GM21390 (cell line): ENCODE data around the gene SLC2A6.

Source experiments
- ATAC-seq: cut with Tn5 transposase; IDR thresholded peaks from one replicate; pipeline ENCODE4 v1.9.1; 2021; ENCODE audit not compliant: unreplicated experiment

Gene SLC2A6

DNA sequence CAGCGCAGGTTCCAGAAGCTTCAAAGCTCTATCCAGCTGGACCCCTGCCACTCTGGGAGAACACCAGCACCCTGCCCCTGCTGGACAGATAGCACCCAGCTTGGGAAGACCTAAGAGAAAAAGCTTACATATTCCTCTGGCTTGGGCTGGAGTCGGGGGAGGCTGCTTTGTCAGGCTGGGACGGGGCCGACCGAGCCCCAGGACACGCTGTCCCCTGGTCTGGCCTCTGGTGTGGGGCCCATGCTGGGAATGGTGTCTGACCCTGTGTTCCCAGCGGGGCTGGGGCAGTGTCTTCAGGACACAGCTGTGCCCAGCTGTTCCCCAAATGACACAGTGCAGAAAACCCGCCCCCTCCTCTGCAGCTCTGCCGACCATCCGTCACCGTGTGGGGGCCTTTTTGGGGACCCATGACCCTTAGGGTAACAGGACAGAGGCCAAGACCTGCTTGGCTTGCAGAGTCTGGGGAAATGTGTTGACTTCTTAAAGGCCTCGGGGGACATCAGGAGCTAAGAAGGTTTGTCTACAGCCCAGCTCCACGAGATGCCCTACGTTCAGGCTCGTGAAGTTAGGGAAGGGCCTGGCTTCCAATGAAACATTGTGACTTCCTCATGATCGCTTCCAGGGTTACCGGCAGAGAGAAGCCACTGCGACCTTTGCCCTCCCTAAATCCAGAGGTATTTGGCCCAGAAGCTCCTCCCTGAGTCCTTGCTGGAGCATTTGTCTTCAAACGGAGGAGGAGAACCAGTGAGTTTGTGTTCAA lies 20.4 kb upstream of the SLC2A6 start:
- ATAC-seq: no peak

DNA sequence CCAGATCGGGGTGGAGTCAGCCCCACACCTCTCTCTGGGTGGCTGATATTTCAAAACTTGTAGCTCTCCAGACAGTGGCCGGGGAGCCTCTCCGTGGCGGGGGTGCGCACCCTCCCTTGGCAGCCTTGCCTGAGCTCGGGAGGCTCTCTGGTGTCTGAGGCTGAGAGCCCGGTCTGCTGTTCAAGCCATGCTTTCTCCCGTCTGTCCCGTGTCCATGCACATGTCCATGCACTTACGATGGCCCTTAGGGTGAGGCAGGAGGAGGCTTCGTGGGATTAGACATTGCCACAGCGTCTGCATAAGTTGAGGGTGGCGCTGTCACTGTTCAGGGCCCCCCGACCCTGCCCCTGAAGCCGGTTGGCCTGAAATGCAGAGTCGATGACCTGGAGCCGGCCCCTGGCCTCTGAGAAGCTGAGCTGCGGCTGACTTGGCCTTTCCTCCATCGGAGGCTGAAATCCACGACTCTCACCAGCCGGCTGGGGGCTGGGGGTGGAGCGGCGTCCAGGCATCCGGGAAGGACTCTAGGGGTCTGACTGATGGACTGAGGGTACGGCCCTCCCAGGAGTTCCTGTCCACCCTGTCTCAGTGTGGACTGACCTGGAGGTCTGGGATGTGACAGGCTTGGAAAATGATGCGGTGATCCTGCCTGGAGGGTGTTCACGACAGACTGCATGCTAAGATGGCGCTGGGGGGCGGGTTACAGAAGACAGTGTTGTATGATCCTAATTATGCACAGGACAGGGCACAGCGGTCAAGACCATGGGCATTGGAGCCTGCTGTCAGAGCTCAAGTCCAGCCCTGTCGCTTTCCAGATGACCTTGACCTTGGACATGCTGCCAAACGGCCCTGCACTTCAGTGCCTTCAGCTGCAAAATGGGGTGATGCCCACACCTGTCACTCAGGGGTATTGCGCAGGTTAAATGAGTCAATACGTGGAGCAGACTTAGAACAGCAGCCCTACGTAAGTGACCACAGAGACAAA lies 18.3 kb upstream of the SLC2A6 start:
- ATAC-seq: no peak

DNA sequence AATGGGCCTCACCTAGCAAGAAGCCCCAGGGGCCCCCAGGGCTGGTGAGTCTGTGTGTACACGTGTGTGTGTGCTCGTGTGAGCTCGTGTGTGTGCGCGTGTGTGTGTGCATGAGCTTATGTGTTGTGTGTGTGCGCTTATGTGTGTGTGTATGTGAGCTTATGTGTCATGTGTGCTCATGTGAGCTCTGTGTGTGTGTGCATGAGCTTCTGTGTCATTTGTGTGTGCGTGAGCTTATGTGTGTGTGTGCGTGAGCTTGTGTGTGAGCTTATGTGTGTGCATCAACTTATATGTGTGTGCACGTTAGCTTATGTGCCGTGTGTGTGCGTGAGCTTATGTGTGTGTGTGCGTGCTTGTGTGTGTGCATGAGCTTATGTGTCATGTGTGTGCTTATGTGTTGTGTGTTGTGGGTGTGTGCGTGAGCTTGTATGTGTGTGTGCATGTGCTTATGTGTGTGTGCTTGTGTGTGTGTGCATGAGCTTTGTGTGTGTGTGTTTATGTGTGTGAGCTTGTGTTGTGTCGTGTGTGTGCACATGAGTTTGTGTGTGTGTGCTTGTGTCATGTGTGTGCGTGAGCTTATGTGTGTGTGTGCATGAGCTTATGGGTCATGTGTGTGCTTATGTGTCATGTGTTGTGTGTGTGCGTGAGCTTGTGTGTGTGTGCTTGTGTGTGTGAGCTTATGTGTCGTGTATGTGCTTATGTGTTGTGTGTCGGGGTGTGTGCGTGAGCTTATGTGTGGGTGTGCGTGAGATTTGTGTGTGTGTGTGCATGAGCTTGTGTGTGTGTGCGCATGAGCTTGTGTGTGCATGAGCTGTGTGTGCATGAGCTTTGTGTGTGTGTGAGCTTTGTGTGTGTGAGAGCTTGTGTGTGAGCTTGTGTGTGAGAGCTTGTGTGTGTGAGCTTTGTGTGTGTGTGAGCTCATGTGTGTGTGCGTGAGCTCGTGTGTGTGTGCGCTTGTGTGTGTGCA lies 16.7 kb upstream of the SLC2A6 start:
- no peak for ATAC-seq

DNA sequence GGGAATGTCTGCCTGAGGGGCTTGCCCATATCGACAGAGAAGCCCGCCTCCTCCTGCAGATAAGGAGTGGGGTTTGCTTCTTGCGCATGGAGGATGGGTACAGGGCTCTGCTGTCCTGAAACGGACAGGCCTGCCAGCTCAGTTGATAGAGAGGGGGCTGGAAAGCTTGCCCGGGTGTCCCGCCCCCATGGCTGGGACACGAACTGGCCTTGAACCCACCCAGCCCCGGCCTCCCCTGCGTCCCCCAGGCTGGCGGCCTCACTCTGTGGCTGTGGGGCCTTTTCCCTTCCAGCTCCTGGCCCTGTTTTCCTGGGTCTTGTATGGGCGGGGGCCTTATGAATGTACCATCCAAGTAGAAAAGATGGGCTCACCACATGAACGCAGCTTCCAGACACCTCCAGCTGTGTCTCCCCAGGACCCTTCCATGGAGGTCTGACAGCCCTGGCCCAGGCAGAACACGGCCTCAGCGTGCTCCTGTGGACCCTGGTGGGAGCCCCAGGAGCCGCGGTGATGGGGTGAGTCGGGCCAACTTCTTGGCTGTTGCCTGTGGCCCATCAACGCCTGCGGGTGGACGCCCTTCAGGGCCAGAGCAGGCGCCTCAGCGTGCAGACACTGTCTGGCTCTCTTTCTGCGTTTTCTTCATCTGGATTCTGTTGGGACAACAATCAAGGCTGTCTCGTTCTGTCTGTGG lies 15.9 kb upstream of the SLC2A6 start:
- no peak for ATAC-seq

DNA sequence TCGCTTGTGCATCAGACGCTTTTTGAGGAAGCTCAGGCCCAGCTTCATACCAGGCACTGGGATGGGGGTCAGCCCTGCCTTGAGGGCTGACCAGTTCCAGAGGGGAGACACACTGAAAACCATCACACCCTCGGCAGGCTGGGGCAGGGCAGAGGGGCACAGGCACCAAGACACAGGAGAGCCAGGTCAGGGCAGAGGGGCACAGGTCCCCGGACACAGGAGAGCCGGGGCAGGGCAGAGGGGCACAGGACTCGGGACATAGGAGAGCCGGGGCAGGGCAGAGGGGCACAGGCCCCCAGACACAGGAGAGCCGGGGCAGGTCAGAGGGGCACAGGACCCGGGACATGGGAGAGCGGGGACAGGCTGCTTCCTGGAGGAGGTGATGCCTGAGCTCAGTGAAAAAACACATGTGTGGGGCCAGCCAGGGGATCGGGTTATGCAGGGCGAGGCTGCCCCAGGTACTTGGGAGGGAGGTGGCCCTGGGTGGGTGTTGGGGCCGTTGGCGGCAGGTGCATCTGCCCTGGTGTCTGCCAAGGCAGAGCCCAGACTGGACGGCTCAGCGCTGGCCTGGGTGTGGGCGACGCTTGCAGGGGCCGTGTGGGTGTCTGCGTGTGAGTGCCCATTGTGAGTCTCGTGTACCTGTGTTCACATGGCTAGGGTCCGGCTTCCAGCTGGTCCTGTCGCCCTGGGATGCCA lies 15.1 kb upstream of the SLC2A6 start:
- no peak for ATAC-seq

DNA sequence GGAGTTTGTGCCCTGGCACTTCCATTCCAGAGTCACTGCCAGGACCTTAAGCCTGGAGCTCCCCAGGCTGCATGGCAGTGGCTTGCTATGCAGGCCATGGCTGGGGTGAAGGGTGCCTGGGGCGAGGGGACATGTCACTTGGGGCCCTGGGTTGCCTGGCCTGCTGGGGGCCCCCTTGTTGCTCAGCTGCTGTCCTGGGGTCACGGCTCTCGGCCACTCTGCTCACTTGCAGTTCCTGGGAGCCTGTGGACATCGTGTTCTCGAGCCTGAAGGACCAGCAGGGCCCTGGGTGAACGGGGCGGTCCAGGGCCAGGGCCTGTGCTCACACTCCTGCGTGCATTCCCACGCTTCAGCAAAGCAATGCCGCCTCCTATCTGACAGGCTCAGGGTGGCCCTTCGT lies 14.5 kb upstream of the SLC2A6 start:
- no peak for ATAC-seq

DNA sequence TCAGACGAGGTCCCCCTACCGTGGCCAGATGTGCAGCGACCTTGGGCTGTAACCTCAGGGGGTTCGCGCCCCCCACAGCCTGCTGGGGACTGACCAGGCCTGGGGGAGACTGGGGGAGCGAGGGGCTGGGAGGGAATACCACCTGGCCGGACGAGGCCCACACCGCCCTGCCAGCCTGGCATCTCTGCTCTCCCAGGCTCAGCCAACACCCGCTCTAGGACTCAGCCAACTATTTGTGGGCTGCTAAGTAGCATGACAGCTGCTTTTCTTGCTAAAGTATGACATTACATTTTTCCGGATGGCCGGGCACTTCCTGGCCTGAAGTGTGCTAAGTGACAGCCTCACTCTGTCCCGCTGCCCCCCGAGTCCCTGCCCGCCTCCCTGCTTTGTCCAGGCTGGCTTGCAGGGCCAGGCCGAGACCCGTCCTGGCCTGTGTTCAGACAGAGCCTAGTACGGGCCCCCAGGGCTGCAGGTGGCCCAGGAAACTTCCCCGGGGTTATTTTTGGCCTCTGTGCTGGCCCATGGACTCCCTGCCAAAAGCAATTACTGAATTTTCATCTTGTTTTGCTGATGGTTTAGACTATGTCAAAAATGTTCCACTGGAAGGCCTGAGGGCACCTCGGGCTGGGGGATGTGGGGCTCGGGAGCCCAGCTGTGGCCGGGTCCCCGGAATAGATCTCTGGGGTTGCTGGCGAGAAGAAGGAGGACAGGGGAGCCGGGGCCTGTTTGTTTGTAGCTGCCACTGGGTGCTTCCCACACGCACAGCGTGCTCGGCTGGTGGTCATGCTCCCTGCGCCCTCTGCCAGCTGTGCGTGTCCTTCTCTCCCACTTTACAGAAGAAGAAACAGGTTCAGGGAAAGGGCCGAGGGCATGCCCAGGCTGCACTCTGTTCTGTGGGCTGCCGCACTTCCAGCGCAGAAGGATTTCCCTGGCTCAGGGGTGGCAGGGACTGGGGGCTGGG lies 13.4 kb upstream of the SLC2A6 start:
- no peak for ATAC-seq

DNA sequence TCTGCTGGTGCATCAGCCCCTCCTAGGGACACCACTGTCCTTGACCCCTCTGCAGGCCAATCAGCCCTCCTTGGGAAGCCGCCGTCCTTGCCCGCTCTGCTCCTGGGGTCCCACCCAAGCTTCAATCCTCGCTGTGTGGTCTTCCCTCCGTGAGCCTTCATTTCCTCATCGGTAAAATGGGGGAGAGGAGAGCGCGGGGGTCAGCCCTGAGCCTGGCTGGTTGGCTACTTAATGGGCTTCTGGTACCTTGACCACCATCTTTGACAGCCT lies 12.7 kb upstream of the SLC2A6 start:
- no peak for ATAC-seq

DNA sequence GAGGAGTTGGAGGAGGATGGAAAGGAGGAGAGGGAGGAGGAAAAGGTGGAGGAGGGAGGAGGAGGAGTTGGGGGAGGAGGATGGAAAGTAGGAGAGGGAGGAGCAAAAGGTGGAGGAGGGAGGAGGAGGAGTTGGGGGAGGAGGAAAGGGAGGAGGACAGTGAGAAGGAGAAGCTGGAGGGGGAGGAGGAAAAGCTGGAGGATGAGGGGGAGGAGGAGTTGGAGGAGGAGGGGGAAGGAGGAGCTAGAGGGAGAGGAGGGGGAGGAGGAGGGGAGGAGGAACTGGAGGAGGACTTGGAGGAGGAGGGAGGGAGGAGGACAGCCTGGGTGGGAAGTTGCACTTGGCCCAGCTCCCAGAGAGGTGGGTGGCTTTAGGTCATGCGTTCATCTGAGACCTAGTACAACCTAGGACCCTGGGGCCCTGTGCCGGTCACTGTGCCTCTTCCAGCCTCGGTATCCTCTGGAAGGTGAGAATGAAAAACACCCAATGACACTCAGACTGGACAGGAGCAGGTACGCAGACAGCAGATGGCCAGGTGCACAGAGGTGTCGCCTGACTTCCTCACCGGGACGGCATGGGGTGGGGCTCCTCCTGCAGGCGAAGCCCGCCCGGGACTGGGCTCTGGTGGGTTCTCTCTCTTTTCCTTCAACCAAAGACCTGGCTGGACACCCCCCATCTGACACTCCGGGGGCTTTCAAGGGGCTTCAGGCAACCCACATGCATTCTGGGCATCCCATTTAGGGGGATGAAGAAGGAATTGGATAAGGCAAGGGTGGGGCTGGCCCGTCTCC lies 12.2 kb upstream of the SLC2A6 start:
- no peak for ATAC-seq

DNA sequence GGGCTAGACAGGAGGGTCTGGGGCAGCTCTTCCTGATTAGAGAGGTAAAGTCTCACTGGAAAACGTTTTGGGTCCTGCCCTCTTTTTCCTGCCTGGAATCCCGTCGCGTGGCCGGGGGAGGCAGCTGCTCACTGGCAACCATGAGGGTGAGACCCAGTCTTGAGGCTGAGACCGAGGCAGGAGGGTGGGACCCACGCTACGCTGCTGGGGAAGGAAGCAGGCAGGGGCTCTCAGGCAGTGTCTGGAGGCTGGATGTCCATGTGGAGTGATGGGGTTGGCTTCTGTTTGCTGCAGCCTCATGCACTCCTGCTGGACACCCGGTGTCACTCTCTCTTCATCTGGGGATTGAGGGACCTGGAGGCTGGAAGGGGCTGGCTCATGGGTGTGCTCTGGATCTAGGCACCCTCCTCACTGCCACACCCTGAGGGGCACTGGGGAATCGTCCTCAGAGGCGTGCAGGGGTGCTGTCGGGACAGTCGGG lies 11.3 kb upstream of the SLC2A6 start:
- ATAC-seq: no peak

DNA sequence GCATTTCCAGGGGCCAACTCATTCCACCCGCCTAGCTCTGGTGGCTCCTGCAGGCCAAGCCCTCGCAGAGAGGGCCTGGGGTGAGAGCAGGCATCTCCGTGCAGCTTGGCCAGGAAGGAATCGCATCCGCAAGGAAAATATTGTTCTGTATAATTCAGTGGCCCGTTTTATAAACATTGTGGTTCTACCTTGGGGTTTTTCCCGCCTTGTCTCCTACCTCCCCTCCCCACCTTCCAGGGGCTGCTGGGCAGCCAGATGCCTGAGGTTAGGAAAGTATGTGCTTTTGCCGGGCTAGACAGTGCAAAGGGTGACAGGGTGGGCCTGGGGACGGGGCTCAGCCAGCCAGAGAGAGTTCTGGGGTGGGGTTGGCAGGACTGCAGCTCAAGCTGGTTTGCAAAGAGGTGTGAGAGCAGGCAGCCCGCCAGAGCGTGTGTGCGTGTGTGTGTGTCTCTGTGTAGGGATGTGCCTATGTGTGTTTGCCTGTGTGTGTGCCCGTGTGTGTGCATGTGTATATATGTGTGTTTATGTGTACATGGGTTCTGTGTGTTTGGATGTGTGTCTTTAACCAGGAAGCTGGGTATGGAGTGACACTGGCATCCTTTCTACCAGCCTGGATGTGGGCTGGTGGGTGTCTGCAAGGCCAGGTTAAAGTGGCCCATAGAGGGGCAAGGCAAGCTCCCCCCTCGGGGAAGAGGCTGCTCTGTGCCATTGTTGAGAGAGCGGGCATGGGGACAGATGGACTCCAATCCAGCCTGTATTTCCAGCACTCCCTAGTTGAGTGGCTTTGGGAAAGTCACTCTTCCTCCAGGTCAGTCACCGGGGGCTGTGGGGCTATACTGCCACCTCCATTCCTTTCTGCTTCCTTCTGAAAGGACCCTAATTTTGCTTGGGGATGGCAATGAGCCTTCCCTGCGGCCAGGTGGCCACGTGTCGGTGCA lies 10.6 kb upstream of the SLC2A6 start:
- no peak for ATAC-seq

DNA sequence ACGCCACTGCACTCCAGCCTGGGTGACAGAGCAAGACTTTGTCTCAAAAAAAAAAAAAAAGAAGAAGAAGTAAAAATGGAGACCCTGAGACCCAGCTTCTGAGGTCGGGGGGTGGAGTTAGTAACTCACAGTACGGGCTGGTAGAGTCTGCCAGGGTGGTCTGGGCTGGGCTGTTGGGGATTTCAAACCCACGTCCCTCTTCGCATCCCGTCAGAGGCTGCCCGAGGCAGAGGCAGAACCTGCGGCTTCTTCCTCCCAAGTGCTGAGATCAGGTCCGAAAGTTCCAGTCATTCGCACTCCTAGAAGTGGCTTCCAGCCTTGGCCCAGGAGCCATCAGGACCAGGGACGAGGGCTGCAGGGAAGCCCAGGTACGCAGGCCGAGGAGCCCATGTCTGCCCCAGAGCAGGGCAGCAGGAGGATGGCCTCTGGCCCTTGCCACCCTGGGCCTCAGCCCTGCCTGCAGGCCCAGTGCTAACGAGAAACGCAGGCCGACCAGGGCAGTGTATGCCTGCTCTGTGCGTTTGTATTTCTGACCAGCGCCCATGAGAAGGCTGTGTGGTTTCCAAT lies 9.9 kb upstream of the SLC2A6 start:
- ATAC-seq: no peak

DNA sequence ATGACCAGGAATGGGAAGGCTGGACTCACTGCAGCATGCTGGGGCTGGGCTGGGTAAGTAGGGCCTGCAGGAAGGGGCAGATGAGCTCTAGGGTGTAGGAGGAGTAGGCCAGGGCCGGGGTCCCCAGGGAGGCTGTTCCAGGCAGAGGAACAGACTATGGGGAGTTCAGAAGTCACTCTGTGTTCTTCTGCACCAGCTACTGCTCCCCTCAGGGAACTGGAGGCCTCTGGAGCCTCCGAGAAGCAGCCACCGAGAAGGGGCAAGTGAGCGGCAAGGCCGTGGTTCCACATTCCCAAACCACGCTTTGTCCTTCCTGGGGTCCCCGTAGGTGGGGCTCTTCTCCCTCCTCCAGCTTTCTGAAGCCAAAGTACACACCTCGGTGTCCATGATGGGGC lies 8.4 kb upstream of the SLC2A6 start:
- no peak for ATAC-seq

DNA sequence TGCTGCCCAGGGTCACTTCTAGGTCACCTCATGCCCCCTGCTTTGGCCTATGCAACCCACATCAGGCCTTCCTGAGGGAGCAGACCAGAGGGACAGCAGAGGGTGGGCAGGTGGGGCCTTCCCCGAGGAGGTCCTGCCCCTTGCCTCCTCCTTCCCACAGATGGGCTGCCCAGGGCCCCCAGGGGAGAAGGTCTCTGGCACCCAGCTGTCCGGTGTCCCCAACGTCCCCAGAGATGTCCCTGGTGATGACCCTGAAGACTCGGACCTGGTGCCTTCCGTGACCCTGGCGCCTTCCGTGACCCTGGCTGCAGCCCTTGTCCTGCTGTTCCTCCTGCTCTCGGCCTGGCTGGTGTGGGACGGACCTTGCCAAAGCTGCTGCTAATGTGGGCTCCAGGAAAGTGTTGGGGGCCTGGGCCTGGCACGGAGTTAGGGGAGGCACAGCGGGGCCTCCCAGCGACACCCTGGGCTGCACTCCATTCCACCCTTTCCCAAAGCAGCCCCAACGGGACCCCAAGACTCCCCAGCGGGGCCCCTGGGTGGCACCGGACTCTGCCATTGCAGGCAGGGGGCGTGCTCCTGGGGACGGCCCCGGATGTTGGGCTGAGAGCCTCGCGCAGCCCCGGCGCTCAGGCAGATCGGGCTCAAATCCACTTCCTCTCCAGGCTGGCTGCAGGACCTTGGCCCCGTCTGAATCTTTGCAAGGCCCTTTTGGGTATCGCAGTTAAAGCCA lies 6.8 kb upstream of the SLC2A6 start:
- ATAC-seq: no peak

DNA sequence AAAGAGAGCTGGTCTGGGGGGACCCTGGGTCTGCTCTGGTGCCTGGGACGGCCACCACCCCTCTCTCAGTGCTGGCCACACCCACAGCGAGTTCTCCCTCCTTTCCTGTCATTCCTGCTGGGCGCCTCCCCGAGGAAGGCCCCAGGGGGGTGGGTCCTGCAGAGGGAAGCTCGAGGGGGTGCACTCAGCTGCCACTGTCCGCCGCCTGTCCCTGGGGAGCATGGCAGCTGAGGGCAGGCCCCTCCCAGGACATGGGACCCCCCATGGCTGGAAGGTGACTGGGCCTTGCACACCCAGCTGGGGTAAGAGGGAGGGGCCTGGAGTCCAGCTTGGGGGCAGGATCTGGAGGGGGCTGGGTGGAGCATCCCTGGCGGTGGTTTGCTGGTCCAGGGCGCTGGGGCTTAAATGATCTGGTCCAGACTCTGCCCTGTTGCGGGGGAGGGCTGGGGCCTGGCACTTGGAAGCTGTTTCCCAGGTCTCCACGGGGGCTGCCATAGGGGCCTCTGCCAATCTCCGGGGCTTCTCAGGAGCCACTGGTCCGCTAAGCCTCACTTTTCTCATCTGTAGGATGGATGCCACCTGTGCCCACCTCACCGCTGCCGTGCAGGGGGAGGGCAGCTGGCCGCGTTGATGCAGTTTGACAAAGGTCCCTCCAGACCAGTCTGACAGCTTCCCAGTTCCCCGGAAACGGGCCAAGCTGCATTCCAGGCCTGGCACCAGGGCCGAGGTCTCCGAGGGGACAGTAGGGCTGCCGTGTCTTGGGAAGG lies 6.0 kb upstream of the SLC2A6 start:
- no peak for ATAC-seq
